ENCODE results near the gene SAC3D1.
A peak's percentile ranks its signal among the peaks of the same experiment; 100 is the strongest.

GRCh38 chr11:65040847-65041622, at the start of gene SAC3D1:
- TF ChIP-seq CTCF (IDR thresholded peaks at IDR 0.05) (peak in 1 of 5 experiments; percentile 14), POLR2A (IDR thresholded peaks at IDR 0.05) (peak; percentile 48)

Data from transverse colon (tissue), 3 donors.